ENCODE results near the gene CIRBP.

- no peak for TF ChIP-seq POLR2A (IDR thresholded peaks at IDR 0.05)
- no peak for TF ChIP-seq CTCF (IDR thresholded peaks at IDR 0.05)
These were observed 47.3 kb downstream of the CIRBP start for GRCh38 chr19:1316466-1316865.

Data from vagina (tissue), 2 donors.